H9 (cell line): ENCODE data around the gene EPN1. TPM values are rescaled to one million over a fixed set of nuclear protein-coding genes. Genes with fewer than 3 reads are reported as not detected.

Source experiments
- DNase-seq: peaks from one replicate; pipeline ENCODE4 v3.0.0-alpha.2; 2017
- H2AFZ ChIP-seq: one replicate; pipeline ENCODE4 v1.6.1; 2013; ENCODE audit warnings: mild to moderate bottlenecking, low read length, control low read depth, moderate library complexity
- H2AK5ac ChIP-seq: 2 replicates; pipeline ENCODE4 v1.6.1; 2013; ENCODE audit warnings: low read length, control low read depth, mixed read lengths; ENCODE audit not compliant: insufficient read length
- H2BK120ac ChIP-seq: one replicate; pipeline ENCODE4 v1.6.1; 2013; ENCODE audit warnings: low read depth, mild to moderate bottlenecking, low read length, control low read depth, inconsistent platforms; ENCODE audit not compliant: poor library complexity, severe bottlenecking
- H2BK12ac ChIP-seq: 2 replicates; pipeline ENCODE4 v1.6.1; 2013; ENCODE audit warnings: low read length, control low read depth, mixed read lengths, low read depth; ENCODE audit not compliant: insufficient read length
- H2BK15ac ChIP-seq: 2 replicates; pipeline ENCODE4 v1.6.1; 2013; ENCODE audit warnings: low read depth, low read length, control low read depth
- H2BK20ac ChIP-seq: one replicate; pipeline ENCODE4 v1.6.1; 2013; ENCODE audit warnings: low read depth, mild to moderate bottlenecking, low read length, control low read depth, inconsistent platforms; ENCODE audit not compliant: poor library complexity, severe bottlenecking
- H2BK5ac ChIP-seq: 2 replicates; pipeline ENCODE4 v1.6.1; 2013; ENCODE audit warnings: low read length, control low read depth, mixed read lengths; ENCODE audit not compliant: insufficient read length
- H3K14ac ChIP-seq: 2 replicates; pipeline ENCODE4 v1.6.1; 2013; ENCODE audit warnings: low read length, control low read depth; ENCODE audit not compliant: insufficient read depth
- H3K18ac ChIP-seq: 2 replicates; pipeline ENCODE4 v1.6.1; 2013; ENCODE audit warnings: low read depth, mild to moderate bottlenecking, mixed read lengths, low read length, control low read depth; ENCODE audit not compliant: insufficient read length
- H3K23ac ChIP-seq: 2 replicates; pipeline ENCODE4 v1.6.1; 2013; ENCODE audit warnings: low read length, control low read depth, mixed read lengths, low read depth; ENCODE audit not compliant: insufficient read length
- H3K23me2 ChIP-seq: 2 replicates; pipeline ENCODE4 v1.6.1; 2013; ENCODE audit warnings: low read depth, mild to moderate bottlenecking, mixed read lengths, low read length, control low read depth; ENCODE audit not compliant: insufficient read length, poor library complexity, severe bottlenecking
- H3K27ac ChIP-seq: 2 replicates; pipeline ENCODE4 v1.5.1; 2013; ENCODE audit warnings: low read length, control low read depth, mixed read lengths, low read depth; ENCODE audit not compliant: insufficient read length
- H3K27me3 ChIP-seq: 2 replicates; pipeline ENCODE4 v1.6.1; 2013; ENCODE audit warnings: low read length, control low read depth, inconsistent platforms; ENCODE audit not compliant: insufficient read depth
- H3K4ac ChIP-seq: 2 replicates; pipeline ENCODE4 v1.6.1; 2013; ENCODE audit warnings: low read depth, mild to moderate bottlenecking, control low read depth, inconsistent platforms, low read length, moderate library complexity
- H3K4me1 ChIP-seq: 2 replicates; pipeline ENCODE4 v1.6.1; 2013; ENCODE audit warnings: low read length, control low read depth, inconsistent platforms; ENCODE audit not compliant: insufficient read depth
- H3K4me2 ChIP-seq: 2 replicates; pipeline ENCODE4 v1.6.1; 2013; ENCODE audit warnings: low read length, control low read depth, mixed read lengths; ENCODE audit not compliant: insufficient read length, insufficient read depth
- H3K56ac ChIP-seq: 2 replicates; pipeline ENCODE4 v1.6.1; 2013; ENCODE audit warnings: low read depth, mild to moderate bottlenecking, mixed read lengths, low read length, control low read depth; ENCODE audit not compliant: insufficient read length
- H3K79me1 ChIP-seq: 2 replicates; pipeline ENCODE4 v1.6.1; 2013; ENCODE audit warnings: low read depth, mild to moderate bottlenecking, moderate library complexity, low read length, control low read depth, inconsistent platforms; ENCODE audit not compliant: insufficient read depth, poor library complexity, severe bottlenecking
- H3K79me2 ChIP-seq: 2 replicates; pipeline ENCODE4 v1.6.1; 2013; ENCODE audit warnings: low read length, control low read depth, inconsistent platforms; ENCODE audit not compliant: insufficient read depth
- H3K9ac ChIP-seq: 2 replicates; pipeline ENCODE4 v1.6.1; 2013; ENCODE audit warnings: low read length, control low read depth, mixed read lengths; ENCODE audit not compliant: insufficient read length; ENCODE audit errors: extremely low read depth
- H3K9me3 ChIP-seq: one replicate; pipeline ENCODE4 v1.6.1; 2013; ENCODE audit warnings: low read depth, low read length, inconsistent platforms; ENCODE audit not compliant: control insufficient read depth
- H3T11ph ChIP-seq: one replicate; pipeline ENCODE4 v1.6.1; 2013; ENCODE audit warnings: mild to moderate bottlenecking, low read length, control low read depth, inconsistent platforms
- H4K20me1 ChIP-seq: one replicate; pipeline ENCODE4 v1.6.1; 2013; ENCODE audit not compliant: control insufficient read depth, insufficient read length, insufficient read depth
- H4K5ac ChIP-seq: 2 replicates; pipeline ENCODE4 v1.6.1; 2013; ENCODE audit warnings: low read depth, mild to moderate bottlenecking, mixed read lengths, low read length, control low read depth; ENCODE audit not compliant: insufficient read length
- H4K8ac ChIP-seq: replicated peaks from 2 replicates; pipeline ENCODE4 v1.6.1; 2013; ENCODE audit warnings: low read length, control low read depth, mixed read lengths, low read depth; ENCODE audit not compliant: insufficient read length
- H4K91ac ChIP-seq: 2 replicates; pipeline ENCODE4 v1.6.1; 2013; ENCODE audit warnings: low read depth, mild to moderate bottlenecking, moderate library complexity, mixed read lengths, low read length, control low read depth; ENCODE audit not compliant: insufficient read length
- H3K27ac Mint-ChIP-seq, 3 experiments: 2 replicates in 2 of 3; 3 replicates in 1 of 3; pipeline ENCODE4 v1.8.0; 2020 to 2021; ENCODE audit warnings: mixed read lengths in 3 of 3, mild to moderate bottlenecking in 1 of 3, moderate library complexity in 1 of 3
- H3K27me3 Mint-ChIP-seq: 2 replicates; pipeline ENCODE4 v1.8.0; 2021; ENCODE audit warnings: low read depth, mild to moderate bottlenecking, moderate library complexity, mixed read lengths
- H3K36me3 Mint-ChIP-seq, 3 experiments: 2 replicates in 2 of 3; 3 replicates in 1 of 3; pipeline ENCODE4 v1.8.0; 2020 to 2021; ENCODE audit warnings: low read depth in 3 of 3, mixed read lengths in 3 of 3; ENCODE audit not compliant: insufficient read depth in 1 of 3
- H3K4me1 Mint-ChIP-seq, 2 experiments: 2 replicates each; pipeline ENCODE4 v1.8.0; 2020; ENCODE audit warnings: mixed read lengths in 2 of 2
- H3K4me3 Mint-ChIP-seq, 2 experiments: 2 replicates in 1 of 2; 3 replicates in 1 of 2; pipeline ENCODE4 v1.8.0; 2020 to 2021; ENCODE audit warnings: mild to moderate bottlenecking in 2 of 2, mixed read lengths in 2 of 2, moderate library complexity in 1 of 2
- H3K9me3 Mint-ChIP-seq, 2 experiments: 2 replicates in 1 of 2; 3 replicates in 1 of 2; pipeline ENCODE4 v1.8.0; 2020; ENCODE audit warnings: mild to moderate bottlenecking in 2 of 2, mixed read lengths in 2 of 2, moderate library complexity in 1 of 2
- CTCF ChIP-seq: fragments of 200-600 bp; sonication (generic); conservative IDR thresholded peaks from 3 replicates; pipeline ENCODE4 v1.8.0; 2021; ENCODE audit warnings: antibody characterized with exemption, mild to moderate bottlenecking
- WGBS: extraction: QIAGEN DNeasy Blood & Tissue Kit; methylation state at CpG from one replicate; pipeline ENCODE4 v1.1.7; 2013; ENCODE audit warnings: missing lambda C conversion rate, low lambda C conversion rate, mixed read lengths; ENCODE audit not compliant: insufficient read length; ENCODE audit errors: extremely low coverage; 5-methylcytosine and 5-hydroxymethylcytosine counted together
- total RNA-seq: library from RNA; stranded (reverse); gene quantifications from 2 replicates; pipeline ENCODE4 v1.2.1, GENCODE V29; 2021

Gene EPN1
- total RNA-seq, 1 experiment from 2014 or later, result 159 TPM

GRCh38 chr19:55677572-55678028, 2.6 kb downstream of the EPN1 start:
- Histone ChIP-seq H3K4ac (no peak overlapping the region), H3K4me1 (no peaks in the 10 kb centered on the region), H3K23me2 (peaks cover 6% of the 10 kb centered on the region), H2BK12ac (no peak overlapping the region), H3K9ac (no peak overlapping the region), H3K23ac (no peak overlapping the region), H3T11ph (no peak overlapping the region), H2AFZ (no peak overlapping the region), H2BK15ac (no peak overlapping the region), H3K56ac (no peak overlapping the region), H3K9me3 (no peaks in the 10 kb centered on the region), H2AK5ac (no peak overlapping the region), H4K20me1 (no peaks in the 10 kb centered on the region), H4K91ac (no peak overlapping the region), H3K79me1 (peaks cover 18% of the 10 kb centered on the region), H3K27me3 (no peaks in the 10 kb centered on the region), H3K79me2 (peaks cover 18% of the 10 kb centered on the region; the same call in 1 of the 2 replicates), H4K5ac (no peak overlapping the region), H2BK20ac (no peak overlapping the region), H4K8ac (no peak overlapping the region), H2BK120ac (no peak overlapping the region), H3K14ac (no peak overlapping the region), H3K4me2 (no peak overlapping the region), H2BK5ac (no peak overlapping the region), H3K18ac (no peak overlapping the region), H3K27ac (no peak overlapping the region)
- no peaks in the 10 kb centered on the region for H3K27me3 Mint-ChIP-seq
- H3K36me3 Mint-ChIP-seq, result peaks cover 15 to 53% (median 47%) of the 10 kb centered on the region in 3 experiments; a peak in 6 of 7 replicates
- peaks cover 23 to 27% of the 10 kb centered on the region in 2 experiments for H3K4me1 Mint-ChIP-seq
- no peaks in the 10 kb centered on the region; a peak in 1 of 5 replicates for H3K9me3 Mint-ChIP-seq
- 0 out of 5 replicates have a peak overlapping the region, but pooled peaks of 1 of the 2 experiments have one; percentile 5 for H3K4me3 Mint-ChIP-seq
- DNase-seq, result no peak
- TF ChIP-seq CTCF, result no peak
- H3K27ac Mint-ChIP-seq, result peak overlapping the region in 2 of 3 experiments; percentile 59 to 89; a peak in 4 of 7 replicates
- no CpG with 5 or more reads among the region's 6 CpGs for WGBS
